Peyer's patch (tissue), 4 donors: ENCODE results near the gene IL9. TPM values are rescaled to one million over a fixed set of nuclear protein-coding genes. Genes with fewer than 3 reads are reported as not detected.

ENCODE experiments used
- DNase-seq, 3 donors: peaks; one replicate each; pipeline ENCODE4 v3.0.0-alpha.2; 2017 to 2019
- H3K27ac ChIP-seq, 4 donors: fragments of 200-600 bp; sonication (generic); one replicate each; pipeline ENCODE4 v1.5.1; 2016 to 2019
- H3K27me3 ChIP-seq, 2 donors: fragments of 200-600 bp; sonication (generic); one replicate each; pipeline ENCODE4 v1.5.1; 2019
- H3K36me3 ChIP-seq, 3 donors: fragments of 200-600 bp; sonication (generic); one replicate each; pipeline ENCODE4 v1.5.1; 2016 to 2019
- H3K4me1 ChIP-seq, 4 donors: fragments of 200-600 bp; sonication (generic); one replicate each; pipeline ENCODE4 v1.5.1; 2016 to 2019
- H3K4me3 ChIP-seq, 4 donors: fragments of 200-600 bp; sonication (generic); 1 replicate in 3 of 4; 2 replicates in 1 of 4; pipeline ENCODE4 v1.5.1; 2016 to 2019; ENCODE audit warnings: mild to moderate bottlenecking in 1 of 4
- H3K9me3 ChIP-seq, 4 donors: fragments of 200-600 bp; sonication (generic); one replicate each; pipeline ENCODE4 v1.5.1; 2016 to 2019; ENCODE audit warnings: mild to moderate bottlenecking in 1 of 4
- POLR2A ChIP-seq, 2 donors: fragments of 450-650 bp; IDR thresholded peaks; one replicate each; pipeline ENCODE4 v1.5.1; 2017; ENCODE audit warnings: antibody characterized with exemption in 2 of 2, mild to moderate bottlenecking in 2 of 2, moderate library complexity in 2 of 2
- total RNA-seq, 4 donors: library from RNA; depleted of rRNA; stranded (reverse); fragments of >200 nt; gene quantifications; one replicate each; pipeline ENCODE4 v1.1.0, GENCODE V29; 2016
- TF ChIP-seq, protein P1 (sequence below), 6 experiments: fragments of 450-650 bp in 4 of 6; fragments of 200-600 bp in 2 of 6; sonication (generic) in 1 of 6; IDR thresholded peaks; one replicate each; pipeline ENCODE4 v1.5.1; 2017 to 2019; ENCODE audit warnings: antibody characterized with exemption in 6 of 6, mild to moderate bottlenecking in 3 of 6, moderate library complexity in 1 of 6

The IL9 gene
- total RNA-seq, 4 donors from 2014 or later, result not detected

DNA sequence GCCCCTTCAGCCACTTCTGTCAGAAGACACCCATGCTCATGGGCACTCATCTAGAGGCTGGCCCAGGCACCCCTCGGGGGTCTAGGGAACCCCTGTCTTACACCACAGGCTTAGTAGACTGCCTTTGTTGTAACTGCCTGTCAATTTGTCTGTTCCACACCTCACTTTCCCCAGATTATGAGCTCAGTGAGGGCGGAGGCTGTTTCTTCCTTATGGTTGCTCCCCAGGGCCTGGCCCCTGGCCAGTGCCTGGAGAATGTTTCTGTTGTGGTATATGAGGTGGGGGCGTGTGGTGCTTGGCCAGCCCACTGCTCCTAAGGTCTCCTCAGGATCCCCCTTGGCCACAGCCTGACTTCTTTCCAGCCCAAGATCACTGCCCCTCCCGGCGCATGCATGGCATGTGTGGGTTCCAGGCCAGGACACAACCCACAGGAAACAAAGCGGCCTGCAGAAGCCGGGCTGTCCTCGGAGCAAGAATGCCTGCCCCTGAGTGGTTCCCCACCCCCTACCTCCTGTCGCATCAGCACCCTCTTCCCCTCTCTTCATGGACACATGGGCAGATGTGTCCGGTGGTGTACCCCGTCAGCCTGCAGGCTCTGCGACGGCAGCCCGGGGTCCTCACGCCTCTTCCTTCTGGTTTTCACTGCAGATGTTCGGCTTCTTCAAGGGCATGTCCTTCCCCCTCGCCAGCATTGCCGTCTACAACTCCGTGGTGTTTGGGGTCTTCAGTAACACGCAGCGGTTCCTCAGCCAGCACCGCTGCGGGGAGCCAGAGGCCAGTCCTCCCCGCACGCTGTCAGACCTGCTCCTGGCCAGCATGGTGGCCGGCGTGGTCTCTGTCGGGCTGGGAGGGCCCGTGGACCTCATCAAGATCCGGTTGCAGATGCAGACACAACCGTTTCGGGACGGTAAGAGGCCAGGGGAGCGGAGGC, 43.5 kb downstream of the IL9 start:
- no peaks in the 10 kb centered on the region for H3K4me1 ChIP-seq
- no peak overlapping the region for H3K27ac ChIP-seq
- H3K27me3 ChIP-seq, result no peaks in the 10 kb centered on the region
- no peak overlapping the region for H3K4me3 ChIP-seq
- H3K36me3 ChIP-seq, result no peaks in the 10 kb centered on the region
- TF ChIP-seq, protein P1, sequence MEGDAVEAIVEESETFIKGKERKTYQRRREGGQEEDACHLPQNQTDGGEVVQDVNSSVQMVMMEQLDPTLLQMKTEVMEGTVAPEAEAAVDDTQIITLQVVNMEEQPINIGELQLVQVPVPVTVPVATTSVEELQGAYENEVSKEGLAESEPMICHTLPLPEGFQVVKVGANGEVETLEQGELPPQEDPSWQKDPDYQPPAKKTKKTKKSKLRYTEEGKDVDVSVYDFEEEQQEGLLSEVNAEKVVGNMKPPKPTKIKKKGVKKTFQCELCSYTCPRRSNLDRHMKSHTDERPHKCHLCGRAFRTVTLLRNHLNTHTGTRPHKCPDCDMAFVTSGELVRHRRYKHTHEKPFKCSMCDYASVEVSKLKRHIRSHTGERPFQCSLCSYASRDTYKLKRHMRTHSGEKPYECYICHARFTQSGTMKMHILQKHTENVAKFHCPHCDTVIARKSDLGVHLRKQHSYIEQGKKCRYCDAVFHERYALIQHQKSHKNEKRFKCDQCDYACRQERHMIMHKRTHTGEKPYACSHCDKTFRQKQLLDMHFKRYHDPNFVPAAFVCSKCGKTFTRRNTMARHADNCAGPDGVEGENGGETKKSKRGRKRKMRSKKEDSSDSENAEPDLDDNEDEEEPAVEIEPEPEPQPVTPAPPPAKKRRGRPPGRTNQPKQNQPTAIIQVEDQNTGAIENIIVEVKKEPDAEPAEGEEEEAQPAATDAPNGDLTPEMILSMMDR (IDR thresholded peaks at IDR 0.05), result no peak
- TF ChIP-seq POLR2A (IDR thresholded peaks at IDR 0.05), result no peak
- peak in 2 of 3 donors; percentile 37 for DNase-seq
- no peaks in the 10 kb centered on the region for H3K9me3 ChIP-seq

DNA sequence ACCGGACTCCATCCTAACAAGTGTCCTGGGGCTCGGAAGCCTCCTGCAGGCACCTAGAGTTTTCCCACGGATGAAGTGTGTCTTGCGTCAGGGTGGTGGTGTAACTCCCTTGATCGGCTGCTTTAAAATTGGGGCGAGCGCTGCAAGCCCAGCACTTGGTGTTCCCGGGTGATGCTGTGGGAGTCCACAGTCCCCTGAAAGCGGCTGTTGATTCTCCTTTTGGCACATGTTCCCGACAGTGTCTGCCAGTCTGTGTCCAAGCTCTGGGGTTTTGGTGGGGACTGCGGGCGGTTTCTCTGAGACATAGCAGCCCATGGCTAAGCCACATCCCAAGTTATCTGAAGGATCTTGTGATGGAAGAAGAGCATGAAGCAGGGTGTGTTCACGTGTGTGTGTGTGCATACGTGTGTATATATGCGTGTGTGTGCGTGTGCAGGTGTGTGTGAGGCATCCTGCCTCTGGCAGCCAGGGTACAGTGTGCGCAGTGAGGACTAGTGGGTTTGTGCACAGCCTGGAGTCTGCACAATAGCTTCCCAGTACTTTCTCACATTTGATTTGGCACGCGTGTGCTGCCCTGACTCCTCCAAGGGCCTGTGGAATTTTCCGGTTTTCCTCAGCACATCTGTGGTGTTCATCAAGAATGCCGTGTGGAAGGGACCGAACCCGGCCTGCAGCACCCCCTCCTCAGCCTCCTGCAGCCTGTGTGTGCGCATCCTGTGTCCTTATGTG, 44.3 kb downstream of the IL9 start:
- DNase-seq, result peak in 2 of 3 donors; percentile 22 to 31
- no peak overlapping the region for H3K27ac ChIP-seq
- TF ChIP-seq, protein P1 (IDR thresholded peaks at IDR 0.05), result no peak
- TF ChIP-seq POLR2A (IDR thresholded peaks at IDR 0.05), result no peak
- no peaks in the 10 kb centered on the region for H3K36me3 ChIP-seq
- H3K4me3 ChIP-seq, result no peak overlapping the region
- no peaks in the 10 kb centered on the region for H3K27me3 ChIP-seq
- H3K4me1 ChIP-seq, result no peaks in the 10 kb centered on the region
- no peaks in the 10 kb centered on the region for H3K9me3 ChIP-seq

DNA sequence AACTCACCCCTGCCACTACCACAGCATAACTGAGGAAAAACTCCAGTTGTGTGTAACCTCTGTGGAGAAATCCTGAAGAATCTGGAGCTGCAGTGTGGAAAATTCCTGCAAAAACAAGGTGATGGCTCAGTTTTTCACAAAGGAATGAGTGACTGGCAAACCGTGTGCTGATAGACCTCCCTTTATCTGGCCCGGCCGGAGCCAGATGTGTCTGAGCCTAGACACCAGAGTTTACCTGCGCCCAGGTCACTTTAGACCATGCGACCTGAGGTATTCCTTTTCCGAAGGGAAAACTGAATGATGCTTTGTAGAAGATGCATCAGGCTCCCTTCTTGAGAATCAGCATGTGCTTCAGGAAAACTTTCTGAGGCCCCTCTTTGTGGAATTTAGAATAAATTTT, 45.0 kb downstream of the IL9 start:
- Histone ChIP-seq H3K36me3 (no peaks in the 10 kb centered on the region), H3K4me1 (no peaks in the 10 kb centered on the region), H3K27me3 (no peaks in the 10 kb centered on the region), H3K4me3 (no peak overlapping the region), H3K27ac (no peak overlapping the region), H3K9me3 (no peaks in the 10 kb centered on the region)
- TF ChIP-seq, protein P1 (IDR thresholded peaks at IDR 0.05), result no peak
- no peak for TF ChIP-seq POLR2A (IDR thresholded peaks at IDR 0.05)
- no peak for DNase-seq

DNA sequence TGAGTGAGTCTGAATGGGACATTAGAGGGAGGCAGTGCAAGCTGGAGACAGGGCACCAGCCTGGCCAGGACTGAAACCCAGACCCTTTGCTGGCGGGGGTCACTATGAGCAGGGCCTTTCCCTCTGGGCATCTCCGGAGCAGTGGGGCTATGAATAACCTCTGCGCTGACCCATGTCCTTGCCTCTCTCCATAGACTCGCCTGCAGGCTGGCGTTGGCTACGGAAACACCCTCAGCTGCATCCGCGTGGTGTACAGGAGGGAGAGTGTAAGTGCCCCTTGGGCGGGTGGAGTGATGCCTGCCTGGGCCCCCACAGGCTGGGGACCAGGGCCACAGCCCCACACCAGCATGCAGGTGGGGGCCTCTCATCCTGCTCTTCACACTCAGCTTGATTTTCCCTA, 45.4 kb downstream of the IL9 start:
- Histone ChIP-seq H3K27ac (no peak overlapping the region), H3K27me3 (no peaks in the 10 kb centered on the region), H3K4me3 (no peak overlapping the region), H3K9me3 (no peaks in the 10 kb centered on the region), H3K36me3 (no peaks in the 10 kb centered on the region), H3K4me1 (no peaks in the 10 kb centered on the region)
- peak in 2 of 3 donors; percentile 28 to 37 for DNase-seq
- TF ChIP-seq, protein P1 (IDR thresholded peaks at IDR 0.05), result no peak
- no peak for TF ChIP-seq POLR2A (IDR thresholded peaks at IDR 0.05)

DNA sequence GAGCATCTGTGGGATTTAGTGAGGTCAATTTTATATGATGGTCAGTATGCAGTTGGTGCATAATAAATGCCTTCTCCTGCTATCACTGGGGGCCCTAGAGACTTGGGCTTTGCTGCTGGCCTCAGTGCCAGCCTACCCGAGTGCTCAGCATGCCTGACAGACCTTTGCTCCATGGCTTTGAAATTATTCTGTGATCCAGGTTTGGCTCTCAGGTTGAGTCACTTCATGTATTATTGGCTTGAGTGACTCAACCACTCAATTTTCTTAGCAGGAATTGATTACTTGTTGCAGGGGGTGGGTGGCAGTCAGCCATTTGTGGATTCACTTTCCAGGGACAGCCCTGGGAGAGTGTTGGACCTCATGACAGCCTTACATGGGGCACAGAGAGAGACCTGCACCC, 47.7 kb downstream of the IL9 start:
- Histone ChIP-seq H3K27me3 (no peaks in the 10 kb centered on the region), H3K36me3 (no peaks in the 10 kb centered on the region), H3K4me3 (no peak overlapping the region), H3K9me3 (no peaks in the 10 kb centered on the region), H3K4me1 (no peaks in the 10 kb centered on the region), H3K27ac (peak overlapping the region in 1 of 4 donors; percentile 55)
- no peak for TF ChIP-seq POLR2A (IDR thresholded peaks at IDR 0.05)
- TF ChIP-seq, protein P1 (IDR thresholded peaks at IDR 0.05), result no peak
- DNase-seq, result peak in 1 of 3 donors; percentile 59
